Testis (tissue), 2 donors: Measurements from ENCODE around the gene COL11A1.

Source experiments
- POLR2A ChIP-seq: fragments of 450-650 bp; IDR thresholded peaks from one replicate; pipeline ENCODE4 v1.6.1; 2017; ENCODE audit warnings: antibody characterized with exemption, mild to moderate bottlenecking, moderate library complexity
- TF ChIP-seq, protein P1 (sequence below), 3 experiments: fragments of 450-650 bp in 2 of 3; fragments of 200-600 bp in 1 of 3; sonication (generic) in 1 of 3; IDR thresholded peaks; one replicate each; pipeline ENCODE4 v1.5.1; 2016 to 2019; ENCODE audit warnings: antibody characterized with exemption in 3 of 3, mild to moderate bottlenecking in 2 of 3, moderate library complexity in 1 of 3

DNA sequence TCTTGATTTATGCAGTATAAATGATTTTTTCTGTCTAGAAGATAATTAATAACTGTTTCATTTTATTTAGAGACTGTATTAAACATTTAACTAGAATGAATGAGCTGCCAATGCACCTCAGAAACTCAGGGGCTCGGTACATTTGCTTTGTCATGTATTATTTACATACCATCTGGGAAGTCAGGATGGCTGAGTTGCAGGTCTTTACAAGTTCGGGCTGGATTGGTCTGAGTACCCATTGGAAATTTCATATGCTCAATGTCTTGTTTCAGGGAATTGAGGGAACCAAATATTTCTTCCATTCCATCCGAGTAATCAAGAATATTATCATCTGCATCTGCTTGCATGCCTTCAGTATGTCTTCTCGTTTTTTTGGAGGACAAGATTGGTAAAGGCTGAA is 221.7 kb downstream of the COL11A1 start:
- no peak for TF ChIP-seq POLR2A
- TF ChIP-seq, protein P1, sequence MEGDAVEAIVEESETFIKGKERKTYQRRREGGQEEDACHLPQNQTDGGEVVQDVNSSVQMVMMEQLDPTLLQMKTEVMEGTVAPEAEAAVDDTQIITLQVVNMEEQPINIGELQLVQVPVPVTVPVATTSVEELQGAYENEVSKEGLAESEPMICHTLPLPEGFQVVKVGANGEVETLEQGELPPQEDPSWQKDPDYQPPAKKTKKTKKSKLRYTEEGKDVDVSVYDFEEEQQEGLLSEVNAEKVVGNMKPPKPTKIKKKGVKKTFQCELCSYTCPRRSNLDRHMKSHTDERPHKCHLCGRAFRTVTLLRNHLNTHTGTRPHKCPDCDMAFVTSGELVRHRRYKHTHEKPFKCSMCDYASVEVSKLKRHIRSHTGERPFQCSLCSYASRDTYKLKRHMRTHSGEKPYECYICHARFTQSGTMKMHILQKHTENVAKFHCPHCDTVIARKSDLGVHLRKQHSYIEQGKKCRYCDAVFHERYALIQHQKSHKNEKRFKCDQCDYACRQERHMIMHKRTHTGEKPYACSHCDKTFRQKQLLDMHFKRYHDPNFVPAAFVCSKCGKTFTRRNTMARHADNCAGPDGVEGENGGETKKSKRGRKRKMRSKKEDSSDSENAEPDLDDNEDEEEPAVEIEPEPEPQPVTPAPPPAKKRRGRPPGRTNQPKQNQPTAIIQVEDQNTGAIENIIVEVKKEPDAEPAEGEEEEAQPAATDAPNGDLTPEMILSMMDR (IDR thresholded peaks at IDR 0.05): no peak
